GM18502 (cell line): ENCODE results near the gene TGFBR3.

Experiments
- ATAC-seq: cut with Tn5 transposase; IDR thresholded peaks from one replicate; pipeline ENCODE4 v1.9.1; 2021; ENCODE audit warnings: mild to moderate bottlenecking; ENCODE audit not compliant: unreplicated experiment, poor library complexity

The TGFBR3 gene

DNA sequence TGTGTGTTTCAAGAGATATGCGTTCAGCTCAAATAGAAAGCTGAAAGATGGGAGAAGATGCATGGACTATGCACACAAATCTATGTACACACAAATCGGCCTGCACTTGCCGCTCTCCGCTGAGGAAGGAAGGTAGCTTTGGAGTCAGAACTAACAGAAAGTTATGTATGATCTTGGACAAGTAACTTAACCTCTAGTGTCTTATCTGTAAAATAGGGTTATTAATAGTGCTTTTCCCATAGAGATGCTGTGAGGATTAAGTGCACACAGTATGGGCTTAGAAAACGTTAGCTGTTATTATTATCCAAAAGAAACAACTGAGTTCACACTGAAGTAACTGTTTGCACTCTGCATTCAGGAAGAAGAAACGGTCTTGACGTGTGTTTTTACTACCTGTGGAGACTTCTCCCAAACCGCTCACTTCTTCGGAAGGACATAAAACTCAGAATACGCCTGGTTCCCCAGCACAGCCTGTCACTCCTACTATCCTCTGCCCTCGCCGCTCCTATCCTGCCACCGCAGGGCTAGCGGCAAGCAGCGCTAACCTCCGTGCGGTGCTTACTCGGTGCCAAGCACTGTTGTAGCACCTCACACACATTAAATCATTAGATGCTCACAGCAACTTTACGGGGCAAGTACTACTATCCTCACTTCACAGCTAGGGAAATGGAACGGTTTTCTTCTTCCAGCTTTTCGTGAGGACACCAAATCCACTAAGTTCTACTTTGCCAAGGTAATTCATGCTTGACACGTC is 1.3 kb downstream of the TGFBR3 start:
- ATAC-seq = no peak

DNA sequence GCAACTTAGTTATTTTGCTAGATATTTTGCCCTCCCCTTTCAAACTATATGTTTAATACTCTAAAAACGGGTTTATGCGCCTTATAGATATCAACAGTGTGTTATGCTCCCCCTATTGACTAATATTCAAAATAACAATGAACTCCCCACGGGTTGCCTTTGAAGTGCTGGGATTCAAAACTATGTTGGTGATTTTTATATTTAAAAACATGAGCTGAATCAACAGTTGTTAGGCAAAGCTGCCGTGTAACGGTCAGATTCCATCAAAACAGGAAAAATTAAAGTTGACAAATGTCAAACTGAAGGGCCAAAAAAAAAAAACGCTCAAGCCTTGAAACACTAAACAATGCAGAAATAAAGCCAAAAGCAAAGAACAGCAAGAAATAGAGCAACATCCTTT is 2.5 kb downstream of the TGFBR3 start:
- ATAC-seq = no peak

DNA sequence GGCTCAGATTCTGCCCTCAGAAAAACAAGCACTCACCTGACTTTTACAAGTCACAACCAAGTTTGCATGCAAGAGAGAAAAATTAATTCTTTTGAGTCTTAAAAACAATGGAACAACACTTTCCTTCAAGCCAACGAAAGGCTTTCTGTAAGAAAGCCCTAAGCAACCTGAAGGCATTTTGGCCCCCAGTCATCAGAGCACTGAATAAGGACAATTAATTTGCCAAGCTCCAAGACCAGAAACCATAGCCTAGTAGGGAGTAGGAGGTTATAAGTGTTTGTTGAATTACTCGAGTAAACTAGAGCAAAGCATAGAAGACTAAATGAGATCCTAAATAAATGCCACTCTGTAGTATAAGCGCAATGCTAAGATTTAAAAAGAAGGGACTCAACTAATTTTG is 4.7 kb downstream of the TGFBR3 start:
- ATAC-seq = no peak

DNA sequence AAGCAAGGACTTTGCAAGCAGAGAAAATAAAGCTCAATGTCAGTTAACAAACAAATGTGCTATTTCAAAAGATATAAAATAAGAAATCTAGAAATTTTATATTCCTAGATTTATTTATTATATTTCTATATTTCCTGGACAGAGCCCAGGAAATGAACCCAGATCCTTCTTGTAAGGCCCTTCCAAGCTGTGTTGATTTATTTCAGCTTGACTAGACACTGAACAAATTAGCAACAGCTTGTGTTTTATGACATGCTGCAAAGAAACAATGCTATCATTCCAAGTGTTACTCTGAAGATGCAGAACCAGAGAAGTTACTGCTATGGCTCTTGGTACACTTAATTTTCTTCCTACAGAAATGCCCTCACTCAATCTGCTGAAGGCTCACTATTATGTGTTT is 6.2 kb downstream of the TGFBR3 start:
- ATAC-seq = no peak

DNA sequence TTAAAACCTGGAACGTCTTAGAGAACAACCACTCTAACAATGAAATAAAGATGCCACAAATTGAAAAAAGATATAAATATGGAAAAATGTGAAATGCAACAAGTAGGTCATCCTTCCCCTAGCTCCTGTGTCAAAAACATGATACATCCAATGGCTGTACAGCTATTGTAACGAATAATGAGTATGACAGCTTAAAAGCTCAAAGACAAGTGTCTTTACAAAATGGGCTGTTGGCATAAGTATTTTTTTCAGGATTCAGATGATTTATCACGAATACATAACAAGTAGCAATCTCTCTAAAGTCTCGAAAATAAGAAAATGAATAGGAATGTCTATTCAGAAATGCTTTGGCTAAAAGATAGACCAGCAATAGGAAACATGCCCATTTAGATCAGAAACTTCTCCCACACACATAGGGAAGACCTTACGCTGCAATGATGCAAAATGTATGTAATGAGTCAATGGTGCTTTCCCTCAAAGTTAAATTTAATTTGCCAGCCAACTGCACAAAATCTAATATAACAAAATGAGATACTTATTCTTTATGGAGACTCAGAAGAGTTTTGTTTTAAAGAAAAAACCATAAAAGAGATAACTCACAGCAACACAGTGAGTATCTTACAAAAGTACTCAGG is 8.3 kb downstream of the TGFBR3 start:
- ATAC-seq = peak; percentile 58

DNA sequence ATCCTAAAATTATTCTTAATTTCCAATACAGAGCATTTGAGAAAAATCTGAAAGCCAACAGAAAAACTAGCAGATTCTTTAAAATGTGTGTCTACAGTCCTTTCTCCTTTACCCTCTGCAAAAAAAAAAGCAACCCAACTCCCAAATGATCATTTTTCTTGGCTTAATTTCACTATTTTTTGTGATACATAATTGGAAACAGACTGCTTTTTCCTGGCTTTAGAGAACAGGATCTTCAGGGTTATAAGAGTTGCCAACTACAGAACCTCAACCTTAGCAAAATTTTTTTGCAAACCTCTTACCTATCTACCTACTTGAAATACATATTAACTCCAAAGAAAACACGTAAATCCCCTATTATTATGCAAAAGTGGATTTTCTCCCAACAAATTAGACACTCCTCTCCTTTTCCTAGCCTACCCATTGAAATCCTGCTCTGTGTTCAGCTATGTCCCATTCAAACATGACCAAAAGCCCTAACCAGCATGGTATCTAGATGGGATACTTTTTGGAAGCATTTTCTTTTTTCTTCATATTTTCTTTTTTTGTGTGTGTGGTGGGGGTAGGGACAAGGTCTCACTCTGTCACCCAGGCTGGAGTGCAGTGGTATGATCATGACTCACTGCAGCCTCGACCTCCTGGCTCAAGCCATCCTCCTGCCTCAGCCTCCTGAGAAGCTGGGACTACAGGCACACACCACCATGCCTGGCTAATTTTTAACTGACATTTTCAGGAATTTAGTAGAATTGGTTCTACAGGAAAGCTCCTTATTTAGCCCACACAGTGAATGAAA is 9.0 kb downstream of the TGFBR3 start:
- ATAC-seq = no peak

DNA sequence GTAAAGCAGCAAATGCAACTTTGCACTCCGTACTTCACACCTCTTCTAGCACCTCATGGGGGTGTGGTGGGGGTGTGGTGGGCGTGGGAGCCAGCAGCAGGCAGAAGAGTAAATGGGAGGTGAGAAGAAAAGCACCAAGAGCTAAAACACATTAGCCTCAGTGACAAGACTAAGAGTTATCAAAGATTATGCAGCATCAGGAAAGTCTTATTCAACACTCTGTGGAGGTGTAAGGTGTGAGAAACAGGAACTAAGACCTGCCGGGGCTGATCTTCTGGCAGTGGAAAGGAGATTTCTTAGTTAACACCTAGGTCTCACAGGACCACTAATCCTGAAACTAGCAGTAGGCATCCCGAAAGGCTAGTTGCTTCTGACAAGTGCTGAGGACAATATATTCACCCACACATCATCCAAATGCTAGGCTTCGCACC is 9.9 kb downstream of the TGFBR3 start:
- peak; percentile 88 for ATAC-seq

DNA sequence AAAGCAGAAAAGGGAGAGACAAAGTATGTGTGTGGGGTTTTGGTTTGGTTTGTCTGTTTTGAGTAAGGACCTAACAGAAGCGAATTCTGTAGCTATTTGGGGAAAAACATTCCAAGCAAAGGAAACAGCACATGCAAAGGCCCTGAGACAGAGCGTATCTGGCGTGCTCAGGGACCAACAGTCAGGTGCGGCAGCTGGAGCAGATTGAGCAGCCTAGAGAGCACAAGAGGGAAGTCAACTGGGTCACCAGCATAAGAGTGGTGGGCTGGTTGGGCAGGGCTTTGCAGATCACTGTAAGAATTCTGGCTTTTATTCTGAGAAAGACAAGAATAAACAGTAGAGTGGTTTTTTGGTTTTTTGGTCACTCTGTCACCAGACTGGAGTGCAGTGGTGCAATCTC is 11.8 kb downstream of the TGFBR3 start:
- ATAC-seq = no peak

DNA sequence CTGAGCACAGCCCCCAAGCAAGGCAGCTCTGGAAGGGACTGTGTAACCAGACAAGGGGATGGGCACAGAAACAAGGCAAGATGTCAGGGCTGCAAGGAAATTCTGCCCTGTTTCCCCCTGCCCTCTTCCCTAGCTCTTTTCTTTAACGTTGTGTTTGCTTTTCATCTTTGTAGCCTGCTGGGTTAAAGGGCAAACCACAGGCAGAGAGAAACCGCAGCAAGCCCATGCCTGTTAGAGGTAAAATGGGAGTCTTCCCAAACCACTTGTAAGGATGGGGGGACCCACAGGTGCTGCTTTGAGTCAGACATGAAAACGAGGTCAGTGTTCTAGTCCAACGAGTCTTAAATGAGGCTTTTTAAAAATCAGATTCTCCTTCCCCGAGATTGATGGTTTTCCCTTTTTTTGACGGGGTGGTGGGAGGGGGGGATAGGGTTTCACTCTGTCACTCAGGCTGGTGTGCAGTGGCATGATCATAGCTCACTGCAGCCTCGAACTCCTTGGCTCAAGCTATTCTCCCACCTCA is 13.3 kb downstream of the TGFBR3 start:
- no peak for ATAC-seq

DNA sequence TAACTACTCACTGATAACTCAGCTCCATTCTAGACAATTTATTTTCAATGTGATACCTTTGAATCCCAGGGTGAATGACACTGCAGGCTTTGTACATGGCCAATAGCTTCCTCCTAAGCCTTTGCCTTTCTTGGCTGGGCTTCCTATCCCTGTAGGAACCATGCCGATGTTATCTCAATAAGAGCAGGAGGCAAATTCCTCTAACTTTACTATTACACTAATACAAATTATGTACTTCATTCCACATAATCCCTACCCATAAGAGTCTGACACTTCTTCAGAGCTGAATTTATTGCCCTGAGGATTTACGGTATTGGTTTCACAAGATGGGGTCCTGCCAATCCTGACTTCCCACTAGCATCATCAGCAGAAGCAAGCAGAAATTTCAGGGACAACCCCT is 14.0 kb downstream of the TGFBR3 start:
- ATAC-seq = no peak

DNA sequence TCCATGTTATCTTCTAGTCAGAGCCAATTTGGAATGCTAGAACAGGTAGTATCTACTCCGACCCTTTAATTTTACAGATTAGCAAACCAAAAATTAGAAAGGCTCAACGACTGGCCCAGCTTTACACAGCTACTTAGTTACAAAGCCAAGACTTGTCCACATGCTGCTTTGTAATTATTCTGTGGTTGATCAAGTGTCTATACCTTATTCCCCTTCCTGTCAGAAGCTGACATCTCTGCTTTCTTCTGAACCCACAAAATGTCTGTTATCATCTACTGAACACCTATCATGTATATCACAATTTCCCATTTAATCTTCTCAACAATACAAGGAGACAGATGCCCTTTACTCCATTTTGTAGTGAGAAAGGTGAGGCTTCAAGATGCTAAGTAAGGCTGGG is 15.6 kb downstream of the TGFBR3 start:
- no peak for ATAC-seq

DNA sequence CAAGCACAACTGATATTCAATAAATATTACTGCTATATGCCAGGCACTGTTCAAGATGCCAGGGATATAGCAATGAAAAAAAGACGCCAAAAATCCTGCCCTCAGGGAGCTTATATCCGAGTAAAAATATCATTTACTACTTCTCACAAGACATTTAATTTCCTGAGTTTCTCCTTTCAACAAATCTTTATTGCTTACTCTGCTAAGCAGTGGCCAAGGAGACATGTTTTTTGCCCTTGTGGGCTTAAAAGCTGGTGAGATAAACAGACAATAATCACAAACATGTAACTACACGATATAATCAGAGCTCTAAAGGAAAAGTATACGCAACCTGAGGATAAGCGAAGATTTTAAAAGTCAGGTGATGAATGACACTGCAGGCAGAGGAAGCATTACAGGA is 19.5 kb downstream of the TGFBR3 start:
- no peak for ATAC-seq

DNA sequence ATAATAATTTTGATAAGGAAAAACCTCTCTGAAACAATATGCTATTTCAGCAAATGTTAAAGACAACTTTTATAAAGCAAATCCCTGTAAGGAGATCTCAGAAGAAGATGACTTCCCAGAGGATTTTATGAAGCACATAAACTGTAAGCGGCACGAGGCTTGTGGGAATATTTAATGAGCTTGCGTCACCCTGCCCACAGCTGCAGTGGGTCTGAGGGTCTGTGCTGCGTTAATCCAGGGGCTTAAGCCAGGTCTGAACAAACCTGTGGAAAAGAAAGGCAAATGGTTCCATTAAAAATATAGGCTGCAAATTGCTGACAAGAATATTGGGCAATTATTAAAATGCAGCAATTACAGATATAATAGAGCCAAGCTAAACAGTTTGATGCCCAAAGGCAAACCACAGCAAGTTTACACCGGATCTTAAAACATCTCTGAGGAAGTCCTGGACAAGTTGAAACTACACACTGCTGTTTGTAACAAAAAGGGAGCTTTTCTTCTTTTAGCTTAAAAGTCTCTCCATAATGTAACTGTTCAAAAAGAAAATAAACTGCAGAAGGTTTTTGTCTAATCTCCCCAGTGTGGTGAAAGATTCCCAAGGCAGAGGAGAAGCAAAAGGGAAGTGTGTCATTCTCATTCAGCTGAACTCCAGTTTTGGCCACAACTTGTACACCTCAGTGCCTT is 21.8 kb downstream of the TGFBR3 start:
- no peak for ATAC-seq

DNA sequence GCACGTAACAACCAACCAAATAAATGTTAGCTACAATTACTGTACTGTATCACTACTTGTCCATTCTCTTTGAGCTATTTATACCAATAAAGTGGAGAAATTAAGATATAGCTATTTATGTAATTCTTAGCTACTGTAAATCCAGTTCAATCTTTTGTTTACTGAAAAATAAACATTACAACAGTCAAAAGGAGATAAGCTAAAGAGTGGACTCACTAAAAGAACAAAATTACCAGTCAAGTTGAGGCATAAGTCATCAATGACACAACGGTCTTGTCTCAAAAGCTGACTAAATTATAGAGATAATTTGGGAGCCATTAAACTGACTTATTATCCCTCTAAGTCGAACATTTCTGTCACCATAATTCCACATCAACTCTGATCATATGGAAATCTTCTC is 22.5 kb downstream of the TGFBR3 start:
- no peak for ATAC-seq

DNA sequence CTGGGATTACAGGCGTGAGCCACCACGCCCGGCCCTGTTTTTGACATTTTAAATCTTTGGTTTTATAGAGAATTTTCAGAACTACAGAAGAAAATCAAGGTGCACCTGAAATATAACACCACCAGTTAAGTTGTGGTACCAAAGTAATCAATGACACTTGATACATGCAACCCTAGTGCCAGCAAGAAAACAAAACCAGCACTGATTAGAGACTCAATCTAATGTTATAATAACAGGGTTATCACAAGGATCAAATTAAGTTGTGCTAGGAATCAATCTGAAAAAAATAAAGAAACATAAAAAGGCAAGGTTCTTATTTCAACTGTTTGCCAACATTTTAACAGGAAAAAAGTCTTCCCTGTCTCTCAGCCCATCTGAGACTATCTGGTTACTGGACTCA is 23.8 kb downstream of the TGFBR3 start:
- no peak for ATAC-seq

DNA sequence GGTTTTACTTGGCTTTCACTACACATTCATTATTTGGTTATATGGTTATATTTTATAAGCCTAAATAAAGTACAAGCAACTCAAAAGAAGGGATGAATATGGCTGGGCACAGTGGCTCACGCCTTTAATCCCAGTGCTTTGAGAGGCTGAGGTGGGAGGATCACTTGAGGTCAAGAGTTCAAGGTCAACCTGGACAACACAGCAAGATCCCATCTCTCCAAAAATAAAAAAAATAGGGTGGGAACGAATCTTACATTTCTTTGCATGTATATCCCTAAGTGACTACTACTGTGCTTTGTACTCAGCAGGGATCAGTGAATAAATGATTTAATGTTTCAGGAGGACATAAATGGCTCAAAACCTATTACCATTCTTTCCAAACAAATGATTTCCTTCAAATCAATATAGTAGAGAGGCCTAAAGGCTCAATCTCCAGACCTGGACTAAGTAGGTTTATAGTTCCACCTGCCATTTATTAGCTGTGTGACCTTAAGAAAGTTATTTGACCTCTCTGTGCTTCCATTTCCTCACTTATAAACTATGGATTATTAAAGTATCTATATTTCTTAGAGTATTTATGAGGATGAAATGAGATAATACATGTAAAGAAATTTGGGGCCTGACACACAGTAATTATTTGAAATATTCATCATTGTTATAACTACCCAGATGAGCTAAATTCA is 28.3 kb downstream of the TGFBR3 start:
- ATAC-seq = no peak

DNA sequence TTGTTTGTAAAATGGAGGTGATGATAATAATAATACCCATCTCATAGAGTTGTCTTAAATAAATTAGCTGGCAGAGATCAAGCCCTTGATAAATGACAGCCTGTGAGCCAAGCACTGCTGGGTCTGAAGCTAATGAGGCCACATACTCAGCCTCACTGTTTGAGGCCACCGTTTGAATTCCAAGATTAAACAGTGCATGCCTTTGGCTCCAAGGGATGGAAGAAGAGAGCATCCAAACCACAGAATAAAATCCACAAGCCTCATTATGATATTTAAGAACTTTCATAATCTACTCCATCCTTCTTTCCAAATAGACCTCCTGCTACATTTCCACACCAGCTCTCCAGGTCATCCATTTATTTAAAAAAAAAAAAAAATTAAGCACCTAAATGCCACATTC is 29.0 kb downstream of the TGFBR3 start:
- no peak for ATAC-seq

DNA sequence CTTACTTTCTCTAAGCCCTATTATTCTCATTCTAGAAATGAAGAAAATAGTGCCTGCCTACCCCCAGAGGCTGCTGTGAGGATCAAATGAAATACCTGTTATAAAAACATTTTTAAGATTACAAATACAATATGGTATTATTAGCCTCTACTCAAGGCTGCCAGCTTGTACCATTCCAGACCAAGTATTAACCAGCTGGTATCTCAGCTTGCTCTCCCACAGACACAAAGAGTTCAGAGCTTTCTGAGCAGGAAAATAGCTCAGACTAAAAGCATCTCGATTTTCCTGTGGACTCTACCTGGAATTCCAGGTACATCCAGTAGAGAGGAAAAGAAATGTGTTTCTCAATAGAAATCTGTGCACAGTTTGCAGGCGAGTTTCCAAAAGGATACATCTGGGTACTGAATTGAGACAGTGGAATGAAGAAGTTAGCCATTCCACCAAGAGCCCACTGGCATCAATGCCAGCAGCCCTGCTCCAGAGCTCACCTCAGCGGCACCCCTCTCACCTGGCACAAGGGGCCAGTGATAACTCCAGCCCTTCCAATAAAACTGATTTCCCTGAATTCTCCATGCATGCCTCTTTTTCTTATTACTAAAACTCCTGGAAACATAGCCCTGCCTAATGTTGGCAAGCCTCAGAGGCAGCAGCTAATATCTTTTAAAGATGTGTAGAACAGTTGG is 31.0 kb downstream of the TGFBR3 start:
- no peak for ATAC-seq

DNA sequence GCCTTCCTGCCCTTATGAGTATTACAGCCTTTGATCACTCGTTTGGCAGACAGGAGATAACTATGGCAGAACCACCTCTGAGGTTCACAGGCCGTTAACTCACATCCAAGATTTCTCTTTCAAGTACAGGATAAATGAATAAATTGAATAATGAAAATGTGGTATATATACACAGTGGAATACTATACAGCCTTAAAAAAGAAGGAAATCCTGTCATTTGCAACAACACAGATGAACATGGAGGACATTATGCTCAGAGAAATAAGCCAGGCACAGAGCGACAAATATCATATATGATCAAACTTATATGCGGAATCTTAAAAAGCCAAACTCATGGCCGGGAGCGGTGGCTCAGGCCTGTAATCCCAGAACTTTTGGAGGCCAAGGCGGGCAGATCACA is 32.6 kb downstream of the TGFBR3 start:
- ATAC-seq = no peak
